LNCaP clone FGC (cell line): ENCODE data around the gene TDG.
A peak's percentile ranks its signal among the peaks of the same experiment; 100 is the strongest.

ENCODE experiments used
- DNase-seq: peaks from one replicate; pipeline ENCODE4 v3.0.0-alpha.2; 2011; ENCODE audit warnings: low read depth
- H3K4me3 ChIP-seq: 2 replicates; pipeline ENCODE4 v1.5.1; 2011; ENCODE audit warnings: mild to moderate bottlenecking, low read depth, low read length, control low read depth
- TF ChIP-seq, protein P1 (sequence below): IDR thresholded peaks from 2 replicates; pipeline ENCODE4 v1.5.1; 2012; ENCODE audit warnings: mild to moderate bottlenecking; ENCODE audit not compliant: control insufficient read depth, insufficient read depth; ENCODE audit errors: extremely low read depth

The TDG gene

GRCh38 chr12:103930034-103930786 lies 35.5 kb upstream of the TDG start, which contains the start of gene HSP90B1:
HSP90B1 (plus strand) TSS chr12:103930410; CDS start chr12:103930516, 106 bp downstream.
- peak within 1 kb of the TSS; percentile 89 for H3K4me3 ChIP-seq
- DNase-seq, result peak; percentile 100
- TF ChIP-seq, protein P1, sequence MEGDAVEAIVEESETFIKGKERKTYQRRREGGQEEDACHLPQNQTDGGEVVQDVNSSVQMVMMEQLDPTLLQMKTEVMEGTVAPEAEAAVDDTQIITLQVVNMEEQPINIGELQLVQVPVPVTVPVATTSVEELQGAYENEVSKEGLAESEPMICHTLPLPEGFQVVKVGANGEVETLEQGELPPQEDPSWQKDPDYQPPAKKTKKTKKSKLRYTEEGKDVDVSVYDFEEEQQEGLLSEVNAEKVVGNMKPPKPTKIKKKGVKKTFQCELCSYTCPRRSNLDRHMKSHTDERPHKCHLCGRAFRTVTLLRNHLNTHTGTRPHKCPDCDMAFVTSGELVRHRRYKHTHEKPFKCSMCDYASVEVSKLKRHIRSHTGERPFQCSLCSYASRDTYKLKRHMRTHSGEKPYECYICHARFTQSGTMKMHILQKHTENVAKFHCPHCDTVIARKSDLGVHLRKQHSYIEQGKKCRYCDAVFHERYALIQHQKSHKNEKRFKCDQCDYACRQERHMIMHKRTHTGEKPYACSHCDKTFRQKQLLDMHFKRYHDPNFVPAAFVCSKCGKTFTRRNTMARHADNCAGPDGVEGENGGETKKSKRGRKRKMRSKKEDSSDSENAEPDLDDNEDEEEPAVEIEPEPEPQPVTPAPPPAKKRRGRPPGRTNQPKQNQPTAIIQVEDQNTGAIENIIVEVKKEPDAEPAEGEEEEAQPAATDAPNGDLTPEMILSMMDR, result no peak

DNA sequence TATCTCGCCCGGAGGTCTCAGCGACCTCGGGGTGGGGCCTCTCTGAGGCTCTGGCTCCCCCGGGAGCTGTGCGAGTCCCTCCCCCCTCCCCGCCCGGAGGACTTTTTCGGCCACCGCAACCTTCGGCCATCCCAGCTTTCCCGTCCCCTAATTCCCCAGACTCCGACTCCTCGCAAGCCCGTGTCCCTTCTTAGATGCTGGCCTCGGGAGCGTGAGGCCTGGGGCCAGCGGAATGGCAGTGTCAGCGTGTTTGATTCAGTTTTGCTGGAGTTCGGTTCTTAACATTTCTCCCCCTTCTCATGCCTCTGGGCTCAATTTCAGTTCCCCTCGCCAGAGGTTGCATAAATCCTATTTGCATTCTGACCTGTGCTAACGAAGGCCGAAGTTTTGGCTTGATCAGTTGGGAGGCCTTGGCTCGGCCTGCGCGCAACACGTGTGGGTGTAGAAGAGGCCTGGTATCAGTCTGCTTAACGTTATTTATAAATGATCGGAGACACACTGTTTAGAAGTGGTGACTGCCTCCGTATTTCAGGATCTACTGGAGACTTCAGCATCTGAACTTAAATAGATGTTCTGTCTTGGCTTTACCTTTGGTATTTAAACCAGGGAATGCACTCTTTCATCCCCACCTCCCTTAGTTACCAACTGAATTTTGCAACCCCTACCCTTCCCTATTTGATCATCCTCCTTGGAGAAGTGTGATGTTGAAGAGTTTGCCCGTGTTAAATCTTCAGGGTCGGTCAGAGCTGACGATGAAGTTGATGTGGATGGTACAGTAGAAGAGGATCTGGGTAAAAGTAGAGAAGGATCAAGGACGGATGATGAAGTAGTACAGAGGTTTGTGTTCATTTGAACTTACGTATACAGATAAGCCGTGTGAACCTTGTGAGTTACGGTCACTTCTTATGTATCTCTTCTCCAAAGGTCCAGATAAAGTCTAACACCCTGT lies 34.6 kb upstream of the TDG start:
- TF ChIP-seq, protein P1, result no peak
- no peak for DNase-seq
- peak overlapping the region; percentile 89 for H3K4me3 ChIP-seq

- no peak for DNase-seq
- TF ChIP-seq, protein P1, result no peak
Observed at GRCh38 chr12:103933237-103933636, 32.4 kb upstream of the TDG start.

GRCh38 chr12:103936679-103937078 lies 29.0 kb upstream of the TDG start:
- H3K4me3 ChIP-seq, result no peak overlapping the region
- no peak for DNase-seq
- TF ChIP-seq, protein P1, result no peak

More at GRCh38 chr12:103933237-103933636, 32.4 kb upstream of the TDG start:
- H3K4me3 ChIP-seq, result no peak overlapping the region

DNA sequence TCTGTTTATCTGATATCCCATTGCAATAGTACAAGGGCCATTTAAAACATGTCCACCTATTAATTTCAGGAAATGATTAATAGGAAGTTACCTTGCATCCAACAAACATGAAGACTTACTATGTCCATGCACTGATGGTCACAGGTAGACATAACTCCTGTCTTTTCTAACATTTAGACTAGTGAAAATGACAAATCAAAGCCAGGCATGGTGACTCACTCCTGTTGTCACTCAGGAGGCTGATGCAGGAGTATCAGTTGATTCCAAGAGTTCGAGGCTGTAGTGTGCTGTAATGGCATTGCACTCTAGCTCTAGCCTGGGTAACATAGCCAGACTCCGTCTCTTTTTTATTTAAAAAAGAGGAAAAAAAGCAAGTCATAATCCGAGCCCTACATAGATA lies 20.7 kb upstream of the TDG start:
- DNase-seq, result no peak
- no peak overlapping the region for H3K4me3 ChIP-seq
- TF ChIP-seq, protein P1, result no peak

- DNase-seq, result no peak
- TF ChIP-seq, protein P1, result no peak
- no peak overlapping the region for H3K4me3 ChIP-seq
Observed at GRCh38 chr12:103947871-103948555, 17.7 kb upstream of the TDG start.
